CD8-positive, alpha-beta memory T cell (primary cell): ENCODE measurements around the gene MAP7D1. TPM values are rescaled to one million over a fixed set of nuclear protein-coding genes. Genes with fewer than 3 reads are reported as not detected.
"Not testable (repeated sequence)": the region's sequence is repeated elsewhere in the genome, so short reads cannot be mapped to it uniquely, and the experiment has no call there.

Experiments used
- CTCF ChIA-PET: fragments of 350-600 bp; sonication (Branson Sonifier 250); formaldehyde crosslinking; loops from one replicate; lab custom pipeline; 2021; ENCODE audit warnings: antibody characterized with exemption; lab: Charles Lee
- POLR2A ChIA-PET: fragments of 350-600 bp; sonication (Branson Sonifier 250); formaldehyde crosslinking; loops from one replicate; lab custom pipeline; 2021; ENCODE audit warnings: antibody characterized with exemption; lab: Charles Lee
- DNase-seq, 5 donors: peaks; one replicate each; pipeline versions ENCODE4 v3.0.0 to v3.0.0-alpha.2; 2020 to 2022; ENCODE audit warnings: mixed read lengths in 1 of 5
- H3K27ac ChIP-seq: one replicate; pipeline ENCODE4 v1.7.0; 2013; ENCODE audit warnings: low read depth, mild to moderate bottlenecking, low read length, moderate library complexity
- H3K27me3 ChIP-seq: 2 replicates; pipeline ENCODE4 v1.7.0; 2013; ENCODE audit warnings: low read length, mild to moderate bottlenecking; ENCODE audit not compliant: insufficient read depth, poor library complexity, severe bottlenecking
- H3K36me3 ChIP-seq: 2 replicates; pipeline ENCODE4 v1.7.0; 2013; ENCODE audit warnings: mild to moderate bottlenecking, low read length, moderate library complexity; ENCODE audit not compliant: insufficient read depth
- H3K4me1 ChIP-seq: 2 replicates; pipeline ENCODE4 v1.7.0; 2013; ENCODE audit warnings: mild to moderate bottlenecking, low read length, moderate library complexity; ENCODE audit not compliant: insufficient read depth
- H3K4me3 ChIP-seq: 2 replicates; pipeline ENCODE4 v1.7.0; 2013; ENCODE audit warnings: mild to moderate bottlenecking, low read length
- H3K9me3 ChIP-seq: 2 replicates; pipeline ENCODE4 v1.7.0; 2013; ENCODE audit warnings: mild to moderate bottlenecking, low read length
- H3K27ac Mint-ChIP-seq, 8 donors: one replicate each; pipeline ENCODE4 v1.8.0; 2020 to 2021; ENCODE audit warnings: mixed read lengths in 8 of 8, mild to moderate bottlenecking in 6 of 8, inconsistent platforms in 3 of 8, moderate library complexity in 3 of 8
- H3K27me3 Mint-ChIP-seq, 2 donors: one replicate each; pipeline ENCODE4 v1.8.0; 2020 to 2021; ENCODE audit warnings: mixed read lengths in 2 of 2, mild to moderate bottlenecking in 1 of 2, moderate library complexity in 1 of 2
- H3K36me3 Mint-ChIP-seq, 3 donors: one replicate each; pipeline ENCODE4 v1.8.0; 2020 to 2021; ENCODE audit warnings: mixed read lengths in 3 of 3, inconsistent platforms in 1 of 3, mild to moderate bottlenecking in 1 of 3
- H3K4me1 Mint-ChIP-seq, 3 donors: one replicate each; pipeline ENCODE4 v1.8.0; 2020 to 2021; ENCODE audit warnings: mixed read lengths in 3 of 3, inconsistent platforms in 1 of 3, mild to moderate bottlenecking in 1 of 3
- H3K4me3 Mint-ChIP-seq, 7 donors: one replicate each; pipeline ENCODE4 v1.8.0; 2020 to 2021; ENCODE audit warnings: mixed read lengths in 7 of 7, mild to moderate bottlenecking in 6 of 7, moderate library complexity in 4 of 7, inconsistent platforms in 2 of 7
- H3K9me3 Mint-ChIP-seq, 5 donors: one replicate each; pipeline ENCODE4 v1.8.0; 2020 to 2022; ENCODE audit warnings: mixed read lengths in 5 of 5, mild to moderate bottlenecking in 3 of 5, moderate library complexity in 2 of 5, inconsistent platforms in 1 of 5
- polyA plus RNA-seq: library from polyadenylated mRNA; unstranded; fragments of 300-500 nt; fragmentation: Illumina TruSeq; gene quantifications from one replicate; pipeline ENCODE4 v1.2.3, GENCODE V29; 2021
- total RNA-seq, 2 experiments: library from RNA; stranded (reverse); gene quantifications; one replicate each; pipeline ENCODE4 v1.2.3, GENCODE V29; 2021

Gene MAP7D1
- total and polyA plus RNA-seq, 3 experiments from 2014 or later: 55.4 to 185 (median 183) TPM

DNA sequence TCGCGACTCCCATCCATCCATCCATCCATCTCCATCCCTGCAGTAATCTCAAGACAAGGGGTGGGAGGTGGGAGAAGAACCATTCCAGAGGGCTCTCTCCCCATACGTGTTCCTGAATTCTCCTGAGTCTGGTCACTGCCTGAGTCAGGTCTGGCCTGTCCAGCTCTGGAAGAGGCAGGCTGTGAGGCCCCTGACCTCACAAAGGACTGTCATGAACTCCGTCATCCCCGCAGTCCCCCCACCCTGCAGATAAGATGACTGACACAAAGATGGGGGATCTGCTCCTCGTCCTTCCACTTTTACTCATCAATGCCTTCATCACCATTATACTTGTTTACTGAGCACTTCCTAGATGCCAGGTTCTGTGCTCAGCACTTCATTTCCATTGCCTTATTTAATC lies 1.6 kb upstream of the MAP7D1 start:
- no peak for DNase-seq
- Mint-ChIP-seq H3K36me3 (peaks cover 0 to 23% (median 0%) of the 10 kb centered on the region in 3 donors), H3K27ac (peak overlapping the region; percentile 74 to 97 (median 92)), H3K4me1 (peaks cover 69 to 79% (median 71%) of the 10 kb centered on the region in 3 donors), H3K4me3 (peak overlapping the region; percentile 81 to 96 (median 87)), H3K27me3 (peaks cover 0 to under 1% of the 10 kb centered on the region in 2 donors), H3K9me3 (no peaks in the 10 kb centered on the region)
- Histone ChIP-seq H3K4me3 (no peak overlapping the region), H3K4me1 (peaks cover 73% of the 10 kb centered on the region), H3K27me3 (no peaks in the 10 kb centered on the region), H3K9me3 (no peaks in the 10 kb centered on the region), H3K36me3 (no peaks in the 10 kb centered on the region), H3K27ac (no peak overlapping the region)
- POLR2A ChIA-PET: no interaction called here
- CTCF ChIA-PET: interaction anchor here (1.8 to 6.0 kb wide), 3 partner anchors 29 to 131 kb away, joined by 5 to 57 read pairs (median 8); no protein-coding TSS in a partner anchor

DNA sequence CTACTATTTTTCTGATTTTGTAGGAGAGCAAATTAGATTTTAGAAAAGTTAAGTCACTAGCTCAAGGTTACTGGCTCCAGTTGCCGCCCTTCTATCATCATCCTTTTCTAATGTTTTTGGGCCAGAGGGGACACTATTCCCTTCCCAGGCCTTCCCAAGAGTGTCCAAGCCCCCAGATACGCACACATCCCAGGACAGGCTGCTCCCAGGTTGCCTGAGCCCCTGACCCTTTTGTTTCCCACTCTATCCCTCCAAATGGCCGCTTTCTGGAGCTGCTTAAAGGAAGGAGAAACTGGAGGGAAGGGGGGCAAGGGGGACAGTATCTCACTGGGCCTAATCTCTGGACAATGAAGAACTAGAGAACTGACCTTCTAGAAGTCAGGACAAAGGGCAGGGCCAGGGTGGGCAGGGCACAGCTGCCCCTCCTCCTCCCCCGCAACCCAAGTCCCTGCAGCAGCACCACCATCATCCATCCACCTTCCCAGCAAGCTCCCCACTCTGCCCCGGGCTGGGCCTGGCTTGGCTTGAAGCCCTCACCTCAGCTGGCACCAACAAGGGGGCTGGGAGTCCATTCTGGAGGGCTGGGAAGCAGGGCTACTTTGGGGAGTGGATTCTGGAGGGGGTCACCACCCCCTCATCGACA lies 1.1 kb upstream of the MAP7D1 start:
- H3K4me1 Mint-ChIP-seq: peaks cover 69 to 79% (median 71%) of the 10 kb centered on the region in 3 donors
- Histone ChIP-seq H3K27me3 (no peaks in the 10 kb centered on the region), H3K4me3 (peak overlapping the region; percentile 98), H3K4me1 (peaks cover 75% of the 10 kb centered on the region), H3K36me3 (no peaks in the 10 kb centered on the region), H3K27ac (peak overlapping the region; percentile 92), H3K9me3 (no peaks in the 10 kb centered on the region)
- H3K9me3 Mint-ChIP-seq: no peaks in the 10 kb centered on the region
- peak overlapping the region; percentile 81 to 96 (median 87) for H3K4me3 Mint-ChIP-seq
- CTCF ChIA-PET: interaction anchor here (1.8 to 6.0 kb wide), 3 partner anchors 28 to 131 kb away, joined by 5 to 57 read pairs (median 8); no protein-coding TSS in a partner anchor
- H3K27me3 Mint-ChIP-seq: no peaks in the 10 kb centered on the region
- POLR2A ChIA-PET: interaction anchor here (0.7 kb wide), 1 partner anchor 32 kb away, joined by 4 read pairs; no protein-coding TSS in a partner anchor
- peak in 1 of 5 donors; percentile 48 for DNase-seq
- peak overlapping the region; percentile 74 to 97 (median 92) for H3K27ac Mint-ChIP-seq
- peaks cover 0 to 23% (median 0%) of the 10 kb centered on the region in 3 donors for H3K36me3 Mint-ChIP-seq

DNA sequence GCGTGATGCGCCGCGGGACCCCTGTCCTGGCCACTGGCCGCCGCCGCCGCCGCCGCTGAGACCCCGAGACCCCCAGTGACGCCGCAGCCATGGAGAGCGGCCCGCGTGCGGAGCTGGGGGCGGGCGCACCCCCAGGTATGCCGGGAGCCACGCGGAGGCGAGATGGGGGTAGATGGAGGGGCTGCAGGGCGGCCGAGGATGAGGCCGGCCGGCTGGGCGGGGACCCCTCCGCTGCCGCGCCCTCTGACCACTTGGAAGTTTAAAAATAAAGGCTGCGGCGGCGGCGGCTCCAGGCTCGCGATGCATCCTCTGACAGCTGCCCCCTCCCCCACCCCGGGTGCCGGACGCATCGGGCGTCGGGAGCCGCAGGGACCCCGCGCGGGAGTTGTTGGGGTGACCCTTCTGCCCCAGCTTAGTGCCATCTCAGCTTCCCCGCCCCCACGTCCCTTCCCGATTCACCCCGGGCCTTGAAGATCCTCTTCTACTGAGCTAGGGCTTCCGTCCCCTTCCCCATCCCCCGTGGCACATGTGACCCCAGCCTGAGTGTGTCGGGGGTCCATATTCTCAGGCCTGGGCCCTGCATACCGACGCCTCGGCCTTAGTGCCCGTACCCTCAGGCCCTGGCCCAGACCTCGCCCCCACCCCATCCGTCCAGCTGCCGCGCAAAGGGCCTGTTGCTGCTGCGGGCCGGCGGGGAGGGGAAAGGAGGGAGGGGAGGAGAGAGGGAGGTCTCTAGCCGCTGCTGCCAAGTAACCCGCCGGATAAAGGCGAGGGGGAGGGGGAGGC lies 562 bp downstream of the MAP7D1 start:
- Histone ChIP-seq H3K27me3 (no peaks in the 10 kb centered on the region), H3K9me3 (no peaks in the 10 kb centered on the region), H3K4me1 (peaks cover 75% of the 10 kb centered on the region), H3K27ac (peak overlapping the region; percentile 92), H3K36me3 (no peaks in the 10 kb centered on the region), H3K4me3 (peak overlapping the region; percentile 85)
- peaks cover 0 to 27% (median 0%) of the 10 kb centered on the region in 3 donors for H3K36me3 Mint-ChIP-seq
- H3K27me3 Mint-ChIP-seq: no peaks in the 10 kb centered on the region
- no peaks in the 10 kb centered on the region for H3K9me3 Mint-ChIP-seq
- H3K27ac Mint-ChIP-seq: peak overlapping the region; percentile 82 to 97 (median 94)
- peak overlapping the region; percentile 85 to 97 (median 92) for H3K4me3 Mint-ChIP-seq
- ChIA-PET CTCF (interaction anchor here (1.2 to 6.0 kb wide), 4 partner anchors 27 to 129 kb away, joined by 3 to 57 read pairs (median 4); no protein-coding TSS in a partner anchor), POLR2A (interaction anchor here (1.3 to 2.1 kb wide), 2 partner anchors 26 to 68 kb away, joined by 4 to 9 read pairs; partner anchors contain the start of gene THRAP3)
- DNase-seq: peak; percentile 32 to 73 (median 43)
- H3K4me1 Mint-ChIP-seq: peaks cover 72 to 79% (median 72%) of the 10 kb centered on the region in 3 donors

- no peaks in the 10 kb centered on the region for H3K36me3 ChIP-seq
- H3K27ac ChIP-seq: peak overlapping the region; percentile 92
- Mint-ChIP-seq H3K27me3 (no peaks in the 10 kb centered on the region), H3K4me1 (peaks cover 73 to 79% (median 73%) of the 10 kb centered on the region in 3 donors), H3K9me3 (no peaks in the 10 kb centered on the region), H3K36me3 (peaks cover 0 to 29% (median 0%) of the 10 kb centered on the region in 3 donors), H3K4me3 (peak overlapping the region; percentile 85 to 97 (median 92)), H3K27ac (peak overlapping the region; percentile 86 to 97 (median 94))
- POLR2A ChIA-PET: interaction anchor here (1.3 to 2.1 kb wide), 2 partner anchors 25 to 67 kb away, joined by 4 to 9 read pairs; partner anchors contain the start of gene THRAP3
- peak in 1 of 5 donors; percentile 11 for DNase-seq
- CTCF ChIA-PET: interaction anchor here (1.0 to 6.0 kb wide), 4 partner anchors 8 to 61 kb away, joined by 3 to 57 read pairs (median 4); no protein-coding TSS in a partner anchor
- H3K4me1 ChIP-seq: peaks cover 75% of the 10 kb centered on the region
- H3K27me3 ChIP-seq: no peaks in the 10 kb centered on the region
- no peaks in the 10 kb centered on the region for H3K9me3 ChIP-seq
- H3K4me3 ChIP-seq: peak overlapping the region; percentile 85
Observed at GRCh38 chr1:36157115-36157903, 1.3 kb downstream of the MAP7D1 start.

DNA sequence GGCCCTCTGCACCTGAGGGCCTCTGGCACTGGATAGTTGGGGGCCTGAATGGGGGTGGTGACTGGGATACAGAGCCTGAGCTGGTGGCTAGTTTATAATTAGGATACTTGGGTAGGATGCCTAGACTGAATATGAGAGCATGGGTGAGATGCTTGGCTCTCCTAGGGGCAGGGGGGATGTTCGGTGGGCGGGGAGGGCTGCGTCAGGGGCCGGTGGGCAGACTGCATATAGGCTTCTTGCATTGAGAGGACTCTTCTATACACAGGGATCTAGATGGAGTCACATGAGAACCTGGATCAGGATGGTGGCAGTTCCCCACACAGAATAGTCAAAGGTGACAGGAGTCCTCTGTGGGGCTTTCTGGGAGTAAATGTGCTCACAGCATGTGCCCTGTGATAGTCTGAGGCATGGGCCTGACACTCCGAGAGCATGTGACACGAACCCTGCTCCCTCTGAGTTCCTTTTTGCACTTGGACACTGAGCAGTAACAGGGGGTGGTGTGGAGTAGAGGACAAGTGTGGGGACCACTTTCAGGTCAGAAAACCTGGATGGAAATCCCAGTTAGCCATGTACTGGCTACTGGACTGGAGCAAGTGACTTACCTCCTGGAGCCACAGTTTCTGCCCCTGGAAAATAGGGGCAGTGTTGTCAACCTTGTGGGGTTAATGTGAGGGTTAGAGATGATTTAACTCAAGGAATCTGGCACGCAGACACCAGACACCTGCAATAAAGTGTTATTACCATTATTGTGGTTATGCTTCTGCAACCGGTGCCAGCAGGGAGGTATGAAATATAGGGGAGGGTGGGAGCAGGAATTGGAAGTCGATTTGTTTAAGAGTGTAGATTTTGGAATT lies 2.2 kb downstream of the MAP7D1 start:
- no peaks in the 10 kb centered on the region for H3K27me3 ChIP-seq
- H3K27me3 Mint-ChIP-seq: no peaks in the 10 kb centered on the region
- DNase-seq: no peak
- peak overlapping the region; percentile 85 to 97 (median 92) for H3K4me3 Mint-ChIP-seq
- peaks cover 75% of the 10 kb centered on the region for H3K4me1 ChIP-seq
- H3K9me3 ChIP-seq: no peaks in the 10 kb centered on the region
- H3K36me3 Mint-ChIP-seq: peaks cover 0 to 32% (median 0%) of the 10 kb centered on the region in 3 donors
- no peaks in the 10 kb centered on the region for H3K36me3 ChIP-seq
- POLR2A ChIA-PET: no interaction called here
- peak overlapping the region; percentile 85 for H3K4me3 ChIP-seq
- peaks cover 74 to 81% (median 74%) of the 10 kb centered on the region in 3 donors for H3K4me1 Mint-ChIP-seq
- peak overlapping the region; percentile 86 to 97 (median 94) for H3K27ac Mint-ChIP-seq
- CTCF ChIA-PET: interaction anchor here (1.0 to 6.0 kb wide), 4 partner anchors 8 to 62 kb away, joined by 3 to 57 read pairs (median 4); no protein-coding TSS in a partner anchor
- peak overlapping the region; percentile 92 for H3K27ac ChIP-seq
- H3K9me3 Mint-ChIP-seq: no peaks in the 10 kb centered on the region

DNA sequence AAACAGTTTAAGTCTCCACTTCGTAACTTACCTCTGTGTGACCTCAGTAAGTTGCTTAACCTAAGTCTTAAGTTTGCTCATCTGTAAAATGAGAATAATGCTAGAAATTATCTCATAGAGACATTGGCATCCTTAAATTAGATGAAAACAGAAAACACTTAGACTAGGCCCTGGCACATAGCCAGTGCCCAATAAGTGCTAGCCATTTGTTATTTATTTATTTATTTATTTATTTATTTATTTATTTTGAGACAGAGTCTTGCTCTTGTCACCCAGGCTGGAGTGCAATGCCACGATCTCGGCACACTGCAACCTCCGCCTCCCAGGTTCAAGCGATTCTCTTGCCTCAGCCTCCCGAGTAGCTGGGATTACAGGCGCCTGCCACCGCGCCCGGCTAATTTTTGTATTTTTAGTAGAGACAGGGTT lies 2.9 kb downstream of the MAP7D1 start:
- peak overlapping the region; percentile 86 to 99 (median 96) for H3K27ac Mint-ChIP-seq
- H3K4me1 Mint-ChIP-seq: peaks cover 73 to 80% (median 73%) of the 10 kb centered on the region in 3 donors
- H3K27me3 Mint-ChIP-seq, H3K9me3 Mint-ChIP-seq, DNase-seq, H3K9me3 ChIP-seq, H3K27me3 ChIP-seq, H3K36me3 ChIP-seq: not testable (repeated sequence)
- H3K4me3 ChIP-seq: peak overlapping the region; percentile 85
- ChIA-PET CTCF (interaction anchor here (1.4 to 15.1 kb wide), 4 partner anchors 9 to 28 kb away, joined by 4 to 113 read pairs (median 45); partner anchors contain the start of gene TRAPPC3), POLR2A (interaction anchor here (3.1 kb wide), 1 partner anchor 9 kb away, joined by 43 read pairs; the partner anchor contains the start of gene TRAPPC3)
- H3K36me3 Mint-ChIP-seq: peaks cover 0 to 34% (median 0%) of the 10 kb centered on the region in 3 donors
- peak overlapping the region; percentile 85 to 97 (median 92) for H3K4me3 Mint-ChIP-seq
- H3K4me1 ChIP-seq: peaks cover 74% of the 10 kb centered on the region
- H3K27ac ChIP-seq: peak overlapping the region; percentile 21
